Fibroblast of lung (primary cell): Measurements from ENCODE around the gene PCSK6.

Experiments used
- EZH2 ChIP-seq: IDR thresholded peaks from 2 replicates; pipeline ENCODE4 v1.5.1; 2012; ENCODE audit warnings: low read length, control low read depth, mild to moderate bottlenecking; ENCODE audit errors: missing control alignments
- TF ChIP-seq, protein P1 (sequence below), 2 donors: IDR thresholded peaks in 1 of 2; conservative IDR thresholded peaks in 1 of 2; 1 replicate in 1 of 2; 2 replicates in 1 of 2; pipeline ENCODE4 v1.5.1; 2011 to 2012; ENCODE audit warnings: low read length in 2 of 2, control low read depth in 1 of 2, inconsistent platforms in 1 of 2, low read depth in 1 of 2, mild to moderate bottlenecking in 1 of 2

DNA sequence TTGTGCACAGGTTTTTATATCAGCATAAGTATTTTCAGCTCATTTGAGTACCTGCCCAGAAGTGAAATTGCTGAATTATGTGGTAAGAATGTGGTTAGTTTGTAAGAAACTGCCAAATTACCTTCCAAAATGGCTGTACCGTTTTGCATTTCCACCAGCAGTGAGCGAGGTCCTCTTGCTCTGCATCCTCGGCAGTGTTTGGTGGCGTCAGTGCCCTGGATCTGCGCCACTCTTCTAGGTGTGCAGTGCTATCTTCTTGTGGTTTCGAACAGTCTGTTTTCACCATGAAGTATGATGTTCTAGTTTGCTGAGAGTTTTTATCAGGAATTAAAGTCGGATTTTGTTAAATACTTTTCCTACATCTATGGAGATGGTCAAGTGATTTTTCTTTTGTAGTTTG, 24.8 kb upstream of the PCSK6 start:
- TF ChIP-seq, protein P1, sequence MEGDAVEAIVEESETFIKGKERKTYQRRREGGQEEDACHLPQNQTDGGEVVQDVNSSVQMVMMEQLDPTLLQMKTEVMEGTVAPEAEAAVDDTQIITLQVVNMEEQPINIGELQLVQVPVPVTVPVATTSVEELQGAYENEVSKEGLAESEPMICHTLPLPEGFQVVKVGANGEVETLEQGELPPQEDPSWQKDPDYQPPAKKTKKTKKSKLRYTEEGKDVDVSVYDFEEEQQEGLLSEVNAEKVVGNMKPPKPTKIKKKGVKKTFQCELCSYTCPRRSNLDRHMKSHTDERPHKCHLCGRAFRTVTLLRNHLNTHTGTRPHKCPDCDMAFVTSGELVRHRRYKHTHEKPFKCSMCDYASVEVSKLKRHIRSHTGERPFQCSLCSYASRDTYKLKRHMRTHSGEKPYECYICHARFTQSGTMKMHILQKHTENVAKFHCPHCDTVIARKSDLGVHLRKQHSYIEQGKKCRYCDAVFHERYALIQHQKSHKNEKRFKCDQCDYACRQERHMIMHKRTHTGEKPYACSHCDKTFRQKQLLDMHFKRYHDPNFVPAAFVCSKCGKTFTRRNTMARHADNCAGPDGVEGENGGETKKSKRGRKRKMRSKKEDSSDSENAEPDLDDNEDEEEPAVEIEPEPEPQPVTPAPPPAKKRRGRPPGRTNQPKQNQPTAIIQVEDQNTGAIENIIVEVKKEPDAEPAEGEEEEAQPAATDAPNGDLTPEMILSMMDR (conservative IDR thresholded peaks at IDR 0.05 in 1 of 2, IDR thresholded peaks at IDR 0.05 in 1 of 2; ENCODE audit: low read depth in 1 of 2, low read length in 2 of 2), result no peak
- TF ChIP-seq EZH2, result no peak
